RWPE2 (cell line): Measurements from ENCODE around the gene CHRNB4.

ENCODE experiments used
- ATAC-seq: fragments of 200-7000 bp; cut with Tn5 transposase; 3 replicates; pipeline ENCODE4 v1.9.1; 2021; ENCODE audit warnings: low read depth
- DNase-seq: peaks from one replicate; pipeline ENCODE4 v3.0.0-alpha.2; 2020; ENCODE audit warnings: low spot score
- H3K27ac ChIP-seq: fragments of 450-650 bp; 2 replicates; pipeline ENCODE4 v1.5.1; 2017; ENCODE audit warnings: mild to moderate bottlenecking; ENCODE audit not compliant: poor library complexity, severe bottlenecking
- H3K27me3 ChIP-seq: fragments of 250-450 bp; sonication (Bioruptor Pico); 2 replicates; pipeline ENCODE4 v1.5.1; 2021; ENCODE audit warnings: mild to moderate bottlenecking, moderate library complexity; ENCODE audit not compliant: insufficient read depth, poor library complexity, severe bottlenecking
- H3K36me3 ChIP-seq: fragments of 250-450 bp; sonication (Bioruptor Pico); 2 replicates; pipeline ENCODE4 v1.5.1; 2020; ENCODE audit warnings: low read depth, mild to moderate bottlenecking, moderate library complexity
- H3K4me1 ChIP-seq: fragments of 250-450 bp; sonication (Bioruptor Pico); 2 replicates; pipeline ENCODE4 v1.5.1; 2021; ENCODE audit warnings: mild to moderate bottlenecking, moderate library complexity; ENCODE audit not compliant: insufficient read depth, poor library complexity, severe bottlenecking
- H3K4me3 ChIP-seq: fragments of 250-450 bp; sonication (Bioruptor Pico); 2 replicates; pipeline ENCODE4 v1.5.1; 2021; ENCODE audit warnings: mild to moderate bottlenecking, moderate library complexity; ENCODE audit not compliant: severe bottlenecking
- H3K9me3 ChIP-seq: fragments of 250-450 bp; sonication (Bioruptor Pico); 2 replicates; pipeline ENCODE4 v1.5.1; 2021; ENCODE audit warnings: mild to moderate bottlenecking, moderate library complexity; ENCODE audit not compliant: severe bottlenecking
- TF ChIP-seq, protein P1 (sequence below): fragments of 450-650 bp; IDR thresholded peaks from one replicate; pipeline ENCODE4 v1.5.1; 2017; ENCODE audit warnings: mild to moderate bottlenecking, moderate library complexity; ENCODE audit not compliant: poor library complexity, severe bottlenecking

Gene CHRNB4

DNA sequence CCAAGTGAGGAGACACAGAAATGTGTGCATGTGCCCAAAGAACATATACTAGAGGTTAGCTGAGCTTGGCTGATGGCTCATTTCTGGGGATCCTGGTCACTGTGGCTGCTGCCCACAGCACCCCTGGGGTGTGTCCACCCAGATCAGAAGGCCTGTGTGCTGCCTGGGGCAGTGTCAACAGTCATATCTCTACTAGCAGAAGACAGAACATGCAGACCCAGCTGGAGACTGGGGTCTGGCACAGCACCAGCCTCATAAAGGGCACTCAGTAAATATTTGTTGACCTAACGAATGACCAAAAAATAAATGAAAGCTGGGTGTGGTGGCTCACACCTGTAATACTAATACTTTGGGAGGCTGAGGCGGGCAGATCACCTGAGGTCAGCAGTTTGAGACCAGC, 36.6 kb downstream of the CHRNB4 start:
- H3K36me3 ChIP-seq = no peaks in the 10 kb centered on the region
- H3K9me3 ChIP-seq = no peaks in the 10 kb centered on the region
- no peak overlapping the region for H3K27ac ChIP-seq
- no peaks in the 10 kb centered on the region for H3K4me1 ChIP-seq
- ATAC-seq (no peak), DNase-seq (no peak)
- TF ChIP-seq, protein P1, sequence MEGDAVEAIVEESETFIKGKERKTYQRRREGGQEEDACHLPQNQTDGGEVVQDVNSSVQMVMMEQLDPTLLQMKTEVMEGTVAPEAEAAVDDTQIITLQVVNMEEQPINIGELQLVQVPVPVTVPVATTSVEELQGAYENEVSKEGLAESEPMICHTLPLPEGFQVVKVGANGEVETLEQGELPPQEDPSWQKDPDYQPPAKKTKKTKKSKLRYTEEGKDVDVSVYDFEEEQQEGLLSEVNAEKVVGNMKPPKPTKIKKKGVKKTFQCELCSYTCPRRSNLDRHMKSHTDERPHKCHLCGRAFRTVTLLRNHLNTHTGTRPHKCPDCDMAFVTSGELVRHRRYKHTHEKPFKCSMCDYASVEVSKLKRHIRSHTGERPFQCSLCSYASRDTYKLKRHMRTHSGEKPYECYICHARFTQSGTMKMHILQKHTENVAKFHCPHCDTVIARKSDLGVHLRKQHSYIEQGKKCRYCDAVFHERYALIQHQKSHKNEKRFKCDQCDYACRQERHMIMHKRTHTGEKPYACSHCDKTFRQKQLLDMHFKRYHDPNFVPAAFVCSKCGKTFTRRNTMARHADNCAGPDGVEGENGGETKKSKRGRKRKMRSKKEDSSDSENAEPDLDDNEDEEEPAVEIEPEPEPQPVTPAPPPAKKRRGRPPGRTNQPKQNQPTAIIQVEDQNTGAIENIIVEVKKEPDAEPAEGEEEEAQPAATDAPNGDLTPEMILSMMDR = no peak
- H3K27me3 ChIP-seq = peaks cover 5% of the 10 kb centered on the region
- no peak overlapping the region for H3K4me3 ChIP-seq

DNA sequence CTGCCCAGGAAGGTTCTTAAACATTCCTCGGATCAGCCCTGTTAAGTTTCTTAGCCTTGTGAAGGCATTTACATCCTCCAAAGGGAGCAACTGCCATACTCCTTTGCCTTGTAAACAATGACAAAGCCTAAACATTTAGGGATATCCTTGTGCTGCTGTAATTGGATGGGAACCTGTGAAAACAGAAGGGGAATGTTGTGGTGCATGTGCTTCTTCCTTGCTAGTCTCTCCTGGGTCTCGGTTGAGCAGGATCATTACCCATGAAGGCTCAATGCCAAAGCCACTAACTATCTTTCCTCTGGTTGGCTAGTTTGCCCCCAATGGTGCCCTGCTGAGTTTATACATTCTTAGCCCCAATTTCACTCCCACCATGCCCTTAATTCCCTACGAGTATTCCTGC, 37.5 kb downstream of the CHRNB4 start:
- Histone ChIP-seq H3K27me3 (no peaks in the 10 kb centered on the region), H3K4me3 (no peak overlapping the region), H3K27ac (no peak overlapping the region), H3K36me3 (no peaks in the 10 kb centered on the region), H3K9me3 (no peaks in the 10 kb centered on the region), H3K4me1 (no peaks in the 10 kb centered on the region)
- DNase-seq (no peak), ATAC-seq (no peak)
- TF ChIP-seq, protein P1 = no peak

DNA sequence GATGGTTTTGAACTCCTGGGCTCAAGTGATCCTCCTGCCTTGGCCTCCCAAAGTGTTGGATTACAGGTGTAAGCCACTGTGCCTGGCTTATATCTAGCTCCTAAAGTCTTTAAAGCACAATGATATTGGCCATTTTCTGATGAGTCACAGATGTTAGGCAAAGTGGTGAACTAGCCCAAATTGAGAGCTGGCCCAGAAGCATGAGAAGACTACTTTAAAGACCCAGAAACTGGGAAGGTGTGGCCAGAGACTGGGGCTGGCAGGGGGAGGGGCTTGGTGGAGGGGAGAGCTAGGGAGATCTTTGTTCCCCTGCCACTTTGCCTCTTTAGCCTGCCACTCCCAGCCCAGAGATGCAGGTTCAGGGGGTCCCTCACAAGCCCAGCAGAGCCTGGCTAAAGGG, 41.8 kb downstream of the CHRNB4 start:
- no peaks in the 10 kb centered on the region for H3K9me3 ChIP-seq
- no peak overlapping the region for H3K27ac ChIP-seq
- H3K4me3 ChIP-seq = no peak overlapping the region
- TF ChIP-seq, protein P1 = no peak
- H3K4me1 ChIP-seq = no peaks in the 10 kb centered on the region
- H3K27me3 ChIP-seq = no peaks in the 10 kb centered on the region
- no peaks in the 10 kb centered on the region for H3K36me3 ChIP-seq
- ATAC-seq (peak; percentile 42; the same call in 2 of the 3 replicates), DNase-seq (no peak)

DNA sequence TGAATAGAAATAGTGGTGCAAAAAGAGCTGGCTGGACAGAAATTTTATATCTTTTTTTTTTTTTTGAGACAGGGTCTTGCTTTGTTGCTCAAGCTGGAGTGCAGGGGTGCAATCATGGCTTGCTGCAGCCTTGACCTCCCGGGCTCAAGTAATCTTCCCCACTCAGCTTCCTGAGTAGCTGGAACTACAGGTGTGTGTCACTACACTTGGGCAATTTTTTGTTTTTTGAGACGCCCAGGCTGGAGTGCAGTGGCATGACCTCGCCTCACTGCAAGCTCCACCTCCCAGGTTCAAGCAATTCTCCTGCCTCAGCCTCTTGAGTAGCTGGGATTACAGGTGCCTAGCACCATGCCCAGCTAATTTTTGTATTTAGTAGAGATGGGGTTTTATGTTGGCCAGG, 42.7 kb downstream of the CHRNB4 start:
- ATAC-seq = no peak
- Histone ChIP-seq H3K4me1 (no peaks in the 10 kb centered on the region), H3K4me3 (no peak overlapping the region), H3K9me3 (no peaks in the 10 kb centered on the region), H3K27me3 (no peaks in the 10 kb centered on the region), H3K27ac (no peak overlapping the region), H3K36me3 (peaks cover 4% of the 10 kb centered on the region; the same call in 1 of the 2 replicates)
- DNase-seq = no peak
- TF ChIP-seq, protein P1 = no peak

DNA sequence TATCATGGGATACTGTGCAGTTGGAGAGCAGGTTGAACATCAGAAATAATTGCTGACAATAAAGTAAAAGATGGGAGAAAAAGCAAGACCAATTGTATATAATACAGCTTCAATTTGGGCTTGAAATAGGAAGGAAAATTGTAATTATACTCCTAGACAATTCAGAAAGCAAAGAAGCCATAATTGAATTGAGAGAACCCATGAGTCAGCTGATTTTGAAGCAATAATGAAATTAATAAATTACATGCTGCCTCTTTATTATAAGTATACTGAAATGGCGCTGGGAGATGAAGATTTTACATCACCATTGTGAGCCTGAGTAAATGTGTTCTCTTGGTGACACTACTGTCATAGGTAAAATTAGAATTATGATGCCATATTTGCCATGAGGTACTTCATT, 43.4 kb downstream of the CHRNB4 start:
- DNase-seq (no peak), ATAC-seq (no peak)
- H3K27me3 ChIP-seq = no peaks in the 10 kb centered on the region
- H3K27ac ChIP-seq = no peak overlapping the region
- no peaks in the 10 kb centered on the region for H3K9me3 ChIP-seq
- no peaks in the 10 kb centered on the region for H3K4me1 ChIP-seq
- no peak overlapping the region for H3K4me3 ChIP-seq
- H3K36me3 ChIP-seq = peaks cover 11% of the 10 kb centered on the region
- TF ChIP-seq, protein P1 = no peak
